Liver (tissue), 9 donors: ENCODE measurements around the gene CTNNBL1. TPM values are rescaled to one million over a fixed set of nuclear protein-coding genes. Genes with fewer than 3 reads are reported as not detected.

Source experiments
- DNase-seq: peaks from one replicate; pipeline ENCODE4 v3.0.0-alpha.2; 2017; ENCODE audit warnings: low spot score
- H3K27ac ChIP-seq, 2 donors: one replicate each; pipeline ENCODE4 v1.7.0; 2013; ENCODE audit warnings: inconsistent platforms in 2 of 2, low read length in 2 of 2, control low read depth in 1 of 2, low read depth in 1 of 2, mild to moderate bottlenecking in 1 of 2
- H3K27me3 ChIP-seq, 4 donors: one replicate each; pipeline versions ENCODE4 v1.6.1 to v1.7.0; 2013; ENCODE audit warnings: low read length in 3 of 4, inconsistent platforms in 1 of 4, mild to moderate bottlenecking in 1 of 4, moderate library complexity in 1 of 4; ENCODE audit not compliant: control insufficient read depth in 4 of 4, insufficient read depth in 4 of 4
- H3K36me3 ChIP-seq, 4 donors: one replicate each; pipeline versions ENCODE4 v1.6.1 to v1.7.0; 2013; ENCODE audit warnings: low read length in 3 of 4, mild to moderate bottlenecking in 3 of 4, low read depth in 1 of 4, moderate library complexity in 1 of 4; ENCODE audit not compliant: control insufficient read depth in 4 of 4, insufficient read depth in 3 of 4
- H3K4me1 ChIP-seq, 4 donors: one replicate each; pipeline versions ENCODE4 v1.6.1 to v1.7.0; 2013; ENCODE audit warnings: low read length in 3 of 4, mild to moderate bottlenecking in 3 of 4, moderate library complexity in 1 of 4; ENCODE audit not compliant: control insufficient read depth in 4 of 4, insufficient read depth in 4 of 4
- H3K4me3 ChIP-seq, 3 donors: one replicate each; pipeline versions ENCODE4 v1.6.1 to v1.7.0; 2013; ENCODE audit warnings: low read length in 3 of 3, control low read depth in 1 of 3, low read depth in 1 of 3, mild to moderate bottlenecking in 1 of 3
- H3K9ac ChIP-seq, 2 donors: one replicate each; pipeline ENCODE4 v1.7.0; 2013; ENCODE audit warnings: low read length in 2 of 2, mild to moderate bottlenecking in 2 of 2, moderate library complexity in 2 of 2, control low read depth in 1 of 2, low read depth in 1 of 2
- H3K9me3 ChIP-seq, 4 donors: one replicate each; pipeline versions ENCODE4 v1.6.1 to v1.7.0; 2013; ENCODE audit warnings: low read length in 3 of 4; ENCODE audit not compliant: control insufficient read depth in 4 of 4
- ATF3 ChIP-seq: IDR thresholded peaks from 2 replicates; pipeline ENCODE4 v1.6.1; 2016; ENCODE audit warnings: antibody characterized with exemption
- EGR1 ChIP-seq, 2 donors: IDR thresholded peaks; 2 replicates each; pipeline ENCODE4 v1.6.1; 2016 to 2018; ENCODE audit warnings: antibody characterized with exemption in 2 of 2, low read depth in 2 of 2
- FOXA1 ChIP-seq: IDR thresholded peaks from 2 replicates; pipeline ENCODE4 v1.6.1; 2016; ENCODE audit warnings: antibody characterized with exemption
- FOXA2 ChIP-seq: IDR thresholded peaks from 2 replicates; pipeline ENCODE4 v1.6.1; 2016; ENCODE audit warnings: antibody characterized with exemption
- HNF4A ChIP-seq, 2 donors: conservative IDR thresholded peaks; 2 replicates each; pipeline ENCODE4 v1.6.1; 2016; ENCODE audit warnings: antibody characterized with exemption in 2 of 2, mild to moderate bottlenecking in 2 of 2
- HNF4G ChIP-seq: IDR thresholded peaks from 2 replicates; pipeline ENCODE4 v1.6.1; 2016; ENCODE audit warnings: antibody characterized with exemption
- JUND ChIP-seq, 2 donors: IDR thresholded peaks; 2 replicates each; pipeline ENCODE4 v1.6.1; 2016; ENCODE audit warnings: antibody characterized with exemption in 2 of 2
- MAX ChIP-seq: IDR thresholded peaks from 2 replicates; pipeline ENCODE4 v1.6.1; 2016; ENCODE audit warnings: antibody characterized with exemption
- NR2F2 ChIP-seq: IDR thresholded peaks from 2 replicates; pipeline ENCODE4 v1.6.1; 2016; ENCODE audit warnings: antibody characterized with exemption
- RAD21 ChIP-seq, 2 donors: IDR thresholded peaks; 2 replicates each; pipeline ENCODE4 v1.6.1; 2016; ENCODE audit warnings: antibody characterized with exemption in 2 of 2, mild to moderate bottlenecking in 2 of 2
- SP1 ChIP-seq: IDR thresholded peaks from 2 replicates; pipeline ENCODE4 v1.6.1; 2018; ENCODE audit warnings: antibody characterized with exemption, mild to moderate bottlenecking
- TAF1 ChIP-seq: conservative IDR thresholded peaks from 2 replicates; pipeline ENCODE4 v1.6.1; 2016; ENCODE audit warnings: antibody characterized with exemption, mild to moderate bottlenecking
- YY1 ChIP-seq: IDR thresholded peaks from 2 replicates; pipeline ENCODE4 v1.6.1; 2016; ENCODE audit warnings: antibody characterized with exemption, mild to moderate bottlenecking
- WGBS: extraction: QIAGEN DNeasy Blood & Tissue Kit; methylation state at CpG from one replicate; pipeline ENCODE4 v1.1.7; 2013; 5-methylcytosine and 5-hydroxymethylcytosine counted together
- polyA plus RNA-seq, 2 donors: library from polyadenylated mRNA; stranded (reverse) in 1 of 2; unstranded in 1 of 2; fragments of 200-250 nt in 1 of 2; fragments of >200 nt in 1 of 2; fragmentation: Nextera tagmentation in 1 of 2; extraction: Ambion mirVana in 1 of 2; gene quantifications; one replicate each; pipeline versions ENCODE4 v1.2.1 to v1.2.3, GENCODE V29; 2013 to 2015
- total RNA-seq, 2 donors: library from RNA; depleted of rRNA; stranded (reverse); fragments of >200 nt; gene quantifications; one replicate each; pipeline ENCODE4 v1.2.3, GENCODE V29; 2014
- TF ChIP-seq, protein P1 (sequence below): IDR thresholded peaks from 2 replicates; pipeline ENCODE4 v1.6.1; 2016; ENCODE audit warnings: antibody characterized with exemption, mild to moderate bottlenecking
- TF ChIP-seq, protein P2 (sequence below): IDR thresholded peaks from 2 replicates; pipeline ENCODE4 v1.6.1; 2016; ENCODE audit warnings: antibody characterized with exemption
- donor health status: healthy.
- donor health status: healthy.
- donor health status: healthy.
- donor health status: healthy.
- donor health status: healthy.

CTNNBL1 gene
- total and polyA plus RNA-seq, 4 donors = 18.3 to 25.4 (median 20.3) TPM

GRCh38 chr20:37914367-37914671 is 220.5 kb downstream of the CTNNBL1 start:
- H3K27ac ChIP-seq = no peak overlapping the region
- H3K9ac ChIP-seq = no peak overlapping the region
- H3K4me3 ChIP-seq = no peak overlapping the region
- no peak for DNase-seq
- no peaks in the 10 kb centered on the region for H3K36me3 ChIP-seq
- H3K9me3 ChIP-seq = no peaks in the 10 kb centered on the region
- H3K27me3 ChIP-seq = no peaks in the 10 kb centered on the region
- no peak for TF ChIP-seq RAD21 (IDR thresholded peaks at IDR 0.05)
- TF ChIP-seq FOXA2 = no peak
- TF ChIP-seq FOXA1 = no peak
- TF ChIP-seq NR2F2 = no peak
- TF ChIP-seq HNF4G = no peak
- no peak for TF ChIP-seq HNF4A (conservative IDR thresholded peaks at IDR 0.05)
- TF ChIP-seq YY1 = no peak
- TF ChIP-seq JUND (IDR thresholded peaks at IDR 0.05) = no peak
- TF ChIP-seq EGR1 (IDR thresholded peaks at IDR 0.05; ENCODE audit: low read depth in 2 of 2) = no peak
- H3K4me1 ChIP-seq = peaks cover 0 to 10% (median 3%) of the 10 kb centered on the region in 4 donors
- WGBS = 53% methylated on average over 5 of the region's 5 CpGs

- DNase-seq = no peak
- no peak overlapping the region for H3K27ac ChIP-seq
- H3K4me3 ChIP-seq = no peak overlapping the region
- peaks cover 0 to 10% (median 3%) of the 10 kb centered on the region in 4 donors for H3K4me1 ChIP-seq
- WGBS = 19% methylated on average over 34 of the region's 34 CpGs
- H3K9me3 ChIP-seq = no peaks in the 10 kb centered on the region
- H3K9ac ChIP-seq = no peak overlapping the region
- no peak for TF ChIP-seq SP1
- no peak for TF ChIP-seq FOXA2
- no peak for TF ChIP-seq HNF4G
- TF ChIP-seq, protein P1, sequence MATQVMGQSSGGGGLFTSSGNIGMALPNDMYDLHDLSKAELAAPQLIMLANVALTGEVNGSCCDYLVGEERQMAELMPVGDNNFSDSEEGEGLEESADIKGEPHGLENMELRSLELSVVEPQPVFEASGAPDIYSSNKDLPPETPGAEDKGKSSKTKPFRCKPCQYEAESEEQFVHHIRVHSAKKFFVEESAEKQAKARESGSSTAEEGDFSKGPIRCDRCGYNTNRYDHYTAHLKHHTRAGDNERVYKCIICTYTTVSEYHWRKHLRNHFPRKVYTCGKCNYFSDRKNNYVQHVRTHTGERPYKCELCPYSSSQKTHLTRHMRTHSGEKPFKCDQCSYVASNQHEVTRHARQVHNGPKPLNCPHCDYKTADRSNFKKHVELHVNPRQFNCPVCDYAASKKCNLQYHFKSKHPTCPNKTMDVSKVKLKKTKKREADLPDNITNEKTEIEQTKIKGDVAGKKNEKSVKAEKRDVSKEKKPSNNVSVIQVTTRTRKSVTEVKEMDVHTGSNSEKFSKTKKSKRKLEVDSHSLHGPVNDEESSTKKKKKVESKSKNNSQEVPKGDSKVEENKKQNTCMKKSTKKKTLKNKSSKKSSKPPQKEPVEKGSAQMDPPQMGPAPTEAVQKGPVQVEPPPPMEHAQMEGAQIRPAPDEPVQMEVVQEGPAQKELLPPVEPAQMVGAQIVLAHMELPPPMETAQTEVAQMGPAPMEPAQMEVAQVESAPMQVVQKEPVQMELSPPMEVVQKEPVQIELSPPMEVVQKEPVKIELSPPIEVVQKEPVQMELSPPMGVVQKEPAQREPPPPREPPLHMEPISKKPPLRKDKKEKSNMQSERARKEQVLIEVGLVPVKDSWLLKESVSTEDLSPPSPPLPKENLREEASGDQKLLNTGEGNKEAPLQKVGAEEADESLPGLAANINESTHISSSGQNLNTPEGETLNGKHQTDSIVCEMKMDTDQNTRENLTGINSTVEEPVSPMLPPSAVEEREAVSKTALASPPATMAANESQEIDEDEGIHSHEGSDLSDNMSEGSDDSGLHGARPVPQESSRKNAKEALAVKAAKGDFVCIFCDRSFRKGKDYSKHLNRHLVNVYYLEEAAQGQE = no peak
- no peak for TF ChIP-seq ATF3
- TF ChIP-seq FOXA1 = no peak
- no peak for TF ChIP-seq HNF4A (conservative IDR thresholded peaks at IDR 0.05)
- TF ChIP-seq JUND (IDR thresholded peaks at IDR 0.05) = no peak
- TF ChIP-seq, protein P2, sequence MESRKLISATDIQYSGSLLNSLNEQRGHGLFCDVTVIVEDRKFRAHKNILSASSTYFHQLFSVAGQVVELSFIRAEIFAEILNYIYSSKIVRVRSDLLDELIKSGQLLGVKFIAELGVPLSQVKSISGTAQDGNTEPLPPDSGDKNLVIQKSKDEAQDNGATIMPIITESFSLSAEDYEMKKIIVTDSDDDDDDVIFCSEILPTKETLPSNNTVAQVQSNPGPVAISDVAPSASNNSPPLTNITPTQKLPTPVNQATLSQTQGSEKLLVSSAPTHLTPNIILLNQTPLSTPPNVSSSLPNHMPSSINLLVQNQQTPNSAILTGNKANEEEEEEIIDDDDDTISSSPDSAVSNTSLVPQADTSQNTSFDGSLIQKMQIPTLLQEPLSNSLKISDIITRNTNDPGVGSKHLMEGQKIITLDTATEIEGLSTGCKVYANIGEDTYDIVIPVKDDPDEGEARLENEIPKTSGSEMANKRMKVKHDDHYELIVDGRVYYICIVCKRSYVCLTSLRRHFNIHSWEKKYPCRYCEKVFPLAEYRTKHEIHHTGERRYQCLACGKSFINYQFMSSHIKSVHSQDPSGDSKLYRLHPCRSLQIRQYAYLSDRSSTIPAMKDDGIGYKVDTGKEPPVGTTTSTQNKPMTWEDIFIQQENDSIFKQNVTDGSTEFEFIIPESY = no peak
- no peak for TF ChIP-seq MAX
- no peak for TF ChIP-seq TAF1
- no peaks in the 10 kb centered on the region for H3K36me3 ChIP-seq
- no peaks in the 10 kb centered on the region for H3K27me3 ChIP-seq
Observed at GRCh38 chr20:37914672-37915433, 221.0 kb downstream of the CTNNBL1 start.
